Upper lobe of left lung (tissue), 6 donors: Measurements from ENCODE around the gene TENM3. TPM values are rescaled to one million over a fixed set of nuclear protein-coding genes. Genes with fewer than 3 reads are reported as not detected.

Experiments
- ATAC-seq, 2 donors: fragments of 200-7000 bp; cut with Tn5 transposase; one replicate each; pipeline ENCODE4 v1.9.1; 2022; ENCODE audit warnings: mild to moderate bottlenecking in 2 of 2, moderate library complexity in 2 of 2; ENCODE audit not compliant: low FRiP score in 2 of 2
- DNase-seq, 2 donors: peaks; one replicate each; pipeline ENCODE4 v3.0.0-alpha.2; 2019 to 2020
- H3K27ac ChIP-seq, 4 donors: fragments of 200-600 bp; sonication (generic); one replicate each; pipeline ENCODE4 v1.5.1; 2016 to 2019
- H3K27me3 ChIP-seq, 4 donors: fragments of 200-600 bp; sonication (generic); one replicate each; pipeline ENCODE4 v1.5.1; 2017 to 2019
- H3K36me3 ChIP-seq, 4 donors: fragments of 200-600 bp; sonication (generic); one replicate each; pipeline ENCODE4 v1.5.1; 2016 to 2019
- H3K4me1 ChIP-seq, 4 donors: fragments of 200-600 bp; sonication (generic); one replicate each; pipeline ENCODE4 v1.5.1; 2018 to 2019
- H3K4me3 ChIP-seq, 4 donors: fragments of 200-600 bp; sonication (generic); one replicate each; pipeline ENCODE4 v1.5.1; 2017 to 2019; ENCODE audit warnings: mild to moderate bottlenecking in 2 of 4, moderate library complexity in 1 of 4
- H3K9me3 ChIP-seq, 4 donors: fragments of 200-600 bp; sonication (generic); one replicate each; pipeline ENCODE4 v1.5.1; 2018 to 2019
- CTCF ChIP-seq, 6 experiments: fragments of 450-650 bp in 4 of 6; fragments of 200-600 bp in 2 of 6; sonication (generic) in 2 of 6; IDR thresholded peaks; one replicate each; pipeline ENCODE4 v1.5.1; 2016 to 2019; ENCODE audit warnings: antibody characterized with exemption in 6 of 6
- EP300 ChIP-seq, 4 donors: sonication (generic); formaldehyde crosslinking; IDR thresholded peaks; one replicate each; pipeline ENCODE4 v1.5.1; 2017; ENCODE audit warnings: antibody characterized with exemption in 4 of 4, control low read depth in 2 of 4
- POLR2A ChIP-seq, 4 donors: fragments of 450-650 bp; IDR thresholded peaks; one replicate each; pipeline ENCODE4 v1.5.1; 2016 to 2017; ENCODE audit warnings: antibody characterized with exemption in 4 of 4, mild to moderate bottlenecking in 2 of 4
- POLR2AphosphoS5 ChIP-seq, 2 donors: sonication (generic); formaldehyde crosslinking; IDR thresholded peaks; one replicate each; pipeline ENCODE4 v1.5.1; 2017; ENCODE audit warnings: antibody characterized with exemption in 2 of 2
- WGBS, 2 donors: methylation state at CpG; one replicate each; pipeline ENCODE4 v1.1.5; 2017 to 2018; 5-methylcytosine and 5-hydroxymethylcytosine counted together
- total RNA-seq, 6 donors: library from RNA; depleted of rRNA in 4 of 6; stranded (reverse); fragments of >200 nt in 4 of 6; gene quantifications; one replicate each; pipeline versions ENCODE4 v1.1.0 to v1.2.1, GENCODE V29; 2016 to 2021
- donor health status: DM: no; HTN: no; CAD: no; lungs with moderate emphysema.
- donor health status: DM: no; HTN: yes; CAD: no; lungs with severe emphysema.

Gene TENM3
- total RNA-seq, 6 donors from 2014 or later: 0.33 to 7.1 (median 1.1) TPM

GRCh38 chr4:182608525-182608924 is 365.3 kb downstream of the TENM3 start:
- ATAC-seq (peak in 1 of 2 donors; percentile 51), DNase-seq (peak in 1 of 2 donors; percentile 69)
- Histone ChIP-seq H3K27me3 (no peaks in the 10 kb centered on the region), H3K27ac (no peak overlapping the region), H3K4me1 (no peaks in the 10 kb centered on the region), H3K36me3 (no peaks in the 10 kb centered on the region), H3K4me3 (no peak overlapping the region), H3K9me3 (no peaks in the 10 kb centered on the region)
- TF ChIP-seq EP300 (IDR thresholded peaks at IDR 0.05) (no peak), POLR2A (IDR thresholded peaks at IDR 0.05) (no peak), POLR2AphosphoS5 (IDR thresholded peaks at IDR 0.05) (no peak), CTCF (IDR thresholded peaks at IDR 0.05) (no peak)
- WGBS, 2 donors: 95 to 97% methylated on average over 8 to 23 of the region's 23 CpGs

GRCh38 chr4:182616476-182616875 is 373.3 kb downstream of the TENM3 start:
- Histone ChIP-seq H3K27ac (no peak overlapping the region), H3K4me3 (no peak overlapping the region), H3K9me3 (no peaks in the 10 kb centered on the region), H3K36me3 (no peaks in the 10 kb centered on the region), H3K4me1 (no peaks in the 10 kb centered on the region), H3K27me3 (no peaks in the 10 kb centered on the region)
- TF ChIP-seq POLR2A (IDR thresholded peaks at IDR 0.05) (no peak), POLR2AphosphoS5 (IDR thresholded peaks at IDR 0.05) (no peak), CTCF (IDR thresholded peaks at IDR 0.05) (no peak), EP300 (IDR thresholded peaks at IDR 0.05) (no peak)
- ATAC-seq (no peak), DNase-seq (no peak)
- 58 to 79% methylated on average over 4 of the region's 4 CpGs for WGBS, 2 donors

GRCh38 chr4:182619660-182620059 is 376.5 kb downstream of the TENM3 start:
- DNase-seq (no peak), ATAC-seq (no peak)
- Histone ChIP-seq H3K27ac (no peak overlapping the region), H3K36me3 (no peaks in the 10 kb centered on the region), H3K4me1 (no peaks in the 10 kb centered on the region), H3K4me3 (no peak overlapping the region), H3K27me3 (no peaks in the 10 kb centered on the region), H3K9me3 (no peaks in the 10 kb centered on the region)
- no peak for TF ChIP-seq POLR2AphosphoS5 (IDR thresholded peaks at IDR 0.05)
- no peak for TF ChIP-seq EP300 (IDR thresholded peaks at IDR 0.05)
- TF ChIP-seq POLR2A (IDR thresholded peaks at IDR 0.05): no peak
- TF ChIP-seq CTCF (IDR thresholded peaks at IDR 0.05): no peak
- WGBS, 2 donors: 78 to 90% methylated on average over 5 of the region's 5 CpGs

GRCh38 chr4:182620111-182620980 is 377.1 kb downstream of the TENM3 start:
- Histone ChIP-seq H3K4me1 (no peaks in the 10 kb centered on the region), H3K36me3 (no peaks in the 10 kb centered on the region), H3K4me3 (no peak overlapping the region), H3K27me3 (no peaks in the 10 kb centered on the region), H3K9me3 (no peaks in the 10 kb centered on the region), H3K27ac (no peak overlapping the region)
- TF ChIP-seq POLR2AphosphoS5 (IDR thresholded peaks at IDR 0.05) (no peak), CTCF (IDR thresholded peaks at IDR 0.05) (no peak), POLR2A (IDR thresholded peaks at IDR 0.05) (no peak), EP300 (IDR thresholded peaks at IDR 0.05) (no peak)
- DNase-seq (no peak), ATAC-seq (no peak)
- 82 to 83% methylated on average over 10 of the region's 10 CpGs for WGBS, 2 donors

GRCh38 chr4:182624281-182624680 is 381.1 kb downstream of the TENM3 start:
- H3K36me3 ChIP-seq: no peaks in the 10 kb centered on the region
- 88 to 93% methylated on average over 8 of the region's 8 CpGs for WGBS, 2 donors
- H3K27me3 ChIP-seq: no peaks in the 10 kb centered on the region
- H3K4me3 ChIP-seq: no peak overlapping the region
- H3K9me3 ChIP-seq: no peaks in the 10 kb centered on the region
- no peak for TF ChIP-seq EP300 (IDR thresholded peaks at IDR 0.05)
- TF ChIP-seq POLR2A (IDR thresholded peaks at IDR 0.05): no peak
- no peak for TF ChIP-seq POLR2AphosphoS5 (IDR thresholded peaks at IDR 0.05)
- no peak for TF ChIP-seq CTCF (IDR thresholded peaks at IDR 0.05)
- H3K27ac ChIP-seq: no peak overlapping the region
- no peaks in the 10 kb centered on the region for H3K4me1 ChIP-seq
- no peak for DNase-seq
- ATAC-seq: no peak
